Brain microvascular endothelial cell (primary cell): Measurements from ENCODE around the gene AP5M1.
"Not testable (repeated sequence)": the region's sequence is repeated elsewhere in the genome, so short reads cannot be mapped to it uniquely, and the experiment has no call there.

Source experiments
- DNase-seq: peaks from one replicate; pipeline ENCODE4 v3.0.0-alpha.2; 2020
- H3K27ac ChIP-seq: fragments of 250-450 bp; sonication (Bioruptor Pico); 2 replicates; pipeline ENCODE4 v1.5.1; 2020; ENCODE audit warnings: mild to moderate bottlenecking, moderate library complexity
- H3K27me3 ChIP-seq: fragments of 250-450 bp; sonication (Bioruptor Pico); replicated peaks from 2 replicates; pipeline ENCODE4 v1.5.1; 2020; ENCODE audit warnings: mild to moderate bottlenecking
- H3K36me3 ChIP-seq: fragments of 250-450 bp; sonication (Bioruptor Pico); replicated peaks from 2 replicates; pipeline ENCODE4 v1.5.1; 2020; ENCODE audit warnings: mild to moderate bottlenecking
- H3K4me3 ChIP-seq: 2 replicates; pipeline ENCODE4 v1.5.1; 2011; ENCODE audit warnings: low read depth, mild to moderate bottlenecking, control low read depth, low read length, moderate library complexity
- in situ Hi-C: cut with HindIII; loops from 2 replicates; pipeline ENCODE4 v1.10.0; 2017; ENCODE audit warnings: low sequenced_read_pairs, low pct_ligation_motif_present
- TF ChIP-seq, protein P1 (sequence below): IDR thresholded peaks from 2 replicates; pipeline ENCODE4 v1.5.1; 2011; ENCODE audit warnings: low read depth, mild to moderate bottlenecking, moderate library complexity, low read length, control low read depth, inconsistent platforms; ENCODE audit errors: missing control alignments

The AP5M1 gene

DNA sequence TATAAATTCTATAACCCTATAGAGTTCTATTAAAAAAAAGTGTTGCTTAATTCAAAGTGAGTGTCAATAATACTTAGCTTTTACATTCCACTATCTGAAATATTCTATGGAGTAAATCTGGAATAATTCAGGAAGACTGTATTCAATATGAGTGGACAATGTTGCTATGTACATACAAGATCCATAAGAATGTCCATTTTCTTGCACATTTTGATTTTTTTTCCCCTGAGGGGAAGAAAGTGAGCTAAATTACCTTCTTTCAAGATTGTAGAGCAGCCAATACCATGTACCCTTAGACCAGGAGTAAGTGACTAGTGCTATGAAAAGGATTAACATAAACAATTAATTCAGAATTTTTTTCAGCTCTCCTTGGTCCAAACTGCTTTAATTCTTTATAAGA is 25.5 kb upstream of the AP5M1 start:
- in situ Hi-C loops, result no loop called here
- H3K4me3 ChIP-seq, result no peak overlapping the region
- no peak overlapping the region for H3K27ac ChIP-seq
- no peak for DNase-seq
- no peaks in the 10 kb centered on the region for H3K27me3 ChIP-seq
- TF ChIP-seq, protein P1, sequence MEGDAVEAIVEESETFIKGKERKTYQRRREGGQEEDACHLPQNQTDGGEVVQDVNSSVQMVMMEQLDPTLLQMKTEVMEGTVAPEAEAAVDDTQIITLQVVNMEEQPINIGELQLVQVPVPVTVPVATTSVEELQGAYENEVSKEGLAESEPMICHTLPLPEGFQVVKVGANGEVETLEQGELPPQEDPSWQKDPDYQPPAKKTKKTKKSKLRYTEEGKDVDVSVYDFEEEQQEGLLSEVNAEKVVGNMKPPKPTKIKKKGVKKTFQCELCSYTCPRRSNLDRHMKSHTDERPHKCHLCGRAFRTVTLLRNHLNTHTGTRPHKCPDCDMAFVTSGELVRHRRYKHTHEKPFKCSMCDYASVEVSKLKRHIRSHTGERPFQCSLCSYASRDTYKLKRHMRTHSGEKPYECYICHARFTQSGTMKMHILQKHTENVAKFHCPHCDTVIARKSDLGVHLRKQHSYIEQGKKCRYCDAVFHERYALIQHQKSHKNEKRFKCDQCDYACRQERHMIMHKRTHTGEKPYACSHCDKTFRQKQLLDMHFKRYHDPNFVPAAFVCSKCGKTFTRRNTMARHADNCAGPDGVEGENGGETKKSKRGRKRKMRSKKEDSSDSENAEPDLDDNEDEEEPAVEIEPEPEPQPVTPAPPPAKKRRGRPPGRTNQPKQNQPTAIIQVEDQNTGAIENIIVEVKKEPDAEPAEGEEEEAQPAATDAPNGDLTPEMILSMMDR, result no peak
- peaks cover 9% of the 10 kb centered on the region for H3K36me3 ChIP-seq

DNA sequence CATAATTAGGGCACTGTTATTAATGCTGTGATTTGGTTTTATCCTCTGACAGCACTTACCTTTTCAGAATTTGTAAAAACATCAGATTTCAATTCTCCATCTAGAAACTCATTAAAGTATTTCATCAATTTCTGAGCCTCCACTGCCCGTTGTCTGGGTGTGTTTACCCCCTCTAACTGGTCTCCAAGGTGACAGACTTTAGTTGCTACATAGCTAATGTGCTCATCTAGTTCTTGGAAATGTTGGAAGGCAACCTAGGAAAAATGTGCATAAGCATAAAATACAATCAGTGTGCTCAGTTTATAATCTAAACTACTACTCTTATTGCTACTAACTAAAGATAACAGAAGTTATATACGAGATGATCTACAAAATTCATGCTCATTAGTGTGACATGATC is 24.7 kb upstream of the AP5M1 start:
- Histone ChIP-seq H3K27ac (no peak overlapping the region), H3K36me3 (peaks cover 9% of the 10 kb centered on the region), H3K4me3 (no peak overlapping the region), H3K27me3 (no peaks in the 10 kb centered on the region)
- in situ Hi-C loops, result no loop called here
- TF ChIP-seq, protein P1, result no peak
- DNase-seq, result no peak

DNA sequence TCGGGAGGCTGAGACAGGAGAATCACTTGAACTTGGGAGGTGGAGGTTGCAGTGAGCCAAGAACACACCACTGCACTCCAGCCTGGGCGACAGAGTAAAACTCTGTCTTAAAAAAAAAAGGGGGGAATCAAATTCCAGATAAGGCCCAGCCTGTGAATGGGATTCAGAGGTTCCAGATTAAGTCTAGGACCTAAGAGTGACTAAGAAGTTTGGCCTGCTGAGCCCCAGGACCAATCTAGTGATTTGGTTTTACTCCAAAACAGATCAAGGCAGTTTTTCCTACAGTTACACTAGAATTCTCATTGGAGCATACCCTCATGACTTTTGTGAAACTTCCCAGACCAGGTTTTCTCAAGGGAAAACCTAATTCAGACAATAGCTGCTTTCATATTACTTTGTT is 22.8 kb upstream of the AP5M1 start:
- H3K27me3 ChIP-seq, result no peaks in the 10 kb centered on the region
- no peak overlapping the region for H3K27ac ChIP-seq
- in situ Hi-C loops, result no loop called here
- H3K4me3 ChIP-seq, result no peak overlapping the region
- H3K36me3 ChIP-seq, result peaks cover 9% of the 10 kb centered on the region
- DNase-seq, result peak; percentile 19
- TF ChIP-seq, protein P1, result no peak

DNA sequence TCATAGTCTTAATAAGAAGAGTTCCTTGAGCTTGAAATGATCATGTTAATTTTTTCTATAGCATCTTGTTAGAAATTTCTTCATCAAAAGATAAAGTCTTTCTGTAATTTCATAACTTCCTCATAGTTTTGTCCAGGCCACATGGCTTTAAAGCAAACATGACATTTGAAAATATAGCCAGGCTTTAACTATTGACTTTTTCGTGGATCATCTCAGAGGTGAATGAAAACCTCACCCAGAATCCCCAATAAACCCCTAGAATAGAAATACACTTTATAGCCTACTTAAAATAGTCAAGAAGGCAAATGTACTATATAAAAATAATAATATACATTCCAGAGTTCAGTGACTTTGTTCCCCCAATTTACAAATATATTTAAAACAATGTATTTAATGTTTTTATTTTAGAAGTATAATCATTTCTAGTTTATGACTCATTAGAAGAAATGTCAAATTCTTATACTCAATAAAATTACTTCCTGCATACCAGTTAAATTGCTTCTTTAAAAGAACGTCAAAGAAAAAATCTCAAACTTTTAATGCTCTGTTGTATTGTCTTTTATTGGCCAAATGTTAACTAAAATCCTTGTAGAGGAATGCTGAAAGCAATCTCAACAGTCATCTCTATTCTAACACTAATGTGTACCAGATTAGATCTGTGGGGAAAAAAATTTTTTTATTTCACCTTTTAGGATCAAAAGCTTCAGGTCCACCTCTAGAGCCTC is 21.7 kb upstream of the AP5M1 start:
- DNase-seq, result no peak
- TF ChIP-seq, protein P1, result no peak
- in situ Hi-C loops, result no loop called here
- no peaks in the 10 kb centered on the region for H3K27me3 ChIP-seq
- peaks cover 6% of the 10 kb centered on the region for H3K36me3 ChIP-seq
- H3K4me3 ChIP-seq, result no peak overlapping the region
- H3K27ac ChIP-seq, result no peak overlapping the region

DNA sequence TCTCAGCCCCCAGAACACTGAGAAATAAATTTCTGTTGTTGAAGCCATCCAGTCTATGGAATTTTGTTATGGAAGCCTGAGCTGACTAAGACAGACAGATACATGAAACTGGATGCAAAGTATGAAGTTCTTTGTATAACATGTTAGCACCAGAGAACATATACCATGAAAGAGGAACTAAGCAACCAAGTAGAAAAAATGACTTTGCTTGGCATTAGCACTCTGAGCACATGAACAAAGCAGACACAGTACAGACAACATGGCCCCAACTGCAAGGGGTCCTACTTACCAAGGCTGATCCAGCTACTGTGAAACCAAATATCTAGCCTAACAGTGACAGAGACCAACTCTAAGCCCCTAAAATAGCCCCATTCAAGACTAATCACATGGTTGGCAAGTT is 13.9 kb upstream of the AP5M1 start:
- no peaks in the 10 kb centered on the region for H3K27me3 ChIP-seq
- DNase-seq, result no peak
- no peak overlapping the region for H3K4me3 ChIP-seq
- peaks cover 2% of the 10 kb centered on the region for H3K36me3 ChIP-seq
- no peak overlapping the region for H3K27ac ChIP-seq
- in situ Hi-C loops, result no loop called here
- TF ChIP-seq, protein P1, result no peak

DNA sequence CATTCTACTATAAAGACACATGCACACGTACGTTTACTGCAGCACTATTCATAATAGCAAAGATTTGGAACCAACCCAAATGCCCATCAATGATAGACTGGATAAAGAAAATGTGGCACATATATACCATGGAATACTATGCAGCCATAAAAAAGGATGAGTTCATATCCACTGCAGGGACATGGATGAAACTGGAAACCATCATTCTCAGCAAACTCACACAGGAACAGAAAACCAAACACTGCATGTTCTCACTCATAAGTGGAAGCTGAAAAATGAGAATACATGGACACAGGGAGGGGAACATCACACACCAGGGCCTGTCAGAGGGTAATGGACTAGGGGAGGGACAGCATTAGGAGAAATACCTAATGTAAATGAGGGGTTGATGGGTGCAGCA is 10.6 kb upstream of the AP5M1 start:
- H3K27ac ChIP-seq, H3K27me3 ChIP-seq, H3K36me3 ChIP-seq, DNase-seq, in situ Hi-C loops, H3K4me3 ChIP-seq: not testable (repeated sequence)
